Small intestine (tissue), 7 donors: ENCODE measurements around the gene SLC10A7. TPM values are rescaled to one million over a fixed set of nuclear protein-coding genes. Genes with fewer than 3 reads are reported as not detected.

ENCODE experiments used
- DNase-seq, 2 donors: peaks; one replicate each; pipeline versions ENCODE4 v3.0.0 to v3.0.0-alpha.2; 2013
- FAIRE-seq: peaks from 2 replicates; lab custom pipeline; 2012; peaks lifted over from hg19 to GRCh38; lab: Jason Lieb, UNC
- H3K27ac ChIP-seq, 3 donors: one replicate each; pipeline ENCODE4 v1.5.1; 2013; ENCODE audit warnings: low read length in 2 of 3, mild to moderate bottlenecking in 2 of 3, control low read depth in 1 of 3, inconsistent platforms in 1 of 3, low read depth in 1 of 3, moderate library complexity in 1 of 3
- H3K27me3 ChIP-seq, 3 donors: one replicate each; pipeline ENCODE4 v1.6.1; 2013; ENCODE audit warnings: low read length in 3 of 3, inconsistent platforms in 1 of 3; ENCODE audit not compliant: control insufficient read depth in 3 of 3, insufficient read depth in 3 of 3
- H3K36me3 ChIP-seq, 3 donors: one replicate each; pipeline ENCODE4 v1.6.1; 2013; ENCODE audit warnings: low read length in 3 of 3, inconsistent platforms in 1 of 3, low read depth in 1 of 3, mild to moderate bottlenecking in 1 of 3, moderate library complexity in 1 of 3; ENCODE audit not compliant: control insufficient read depth in 3 of 3, insufficient read depth in 2 of 3
- H3K4me1 ChIP-seq, 3 donors: one replicate each; pipeline ENCODE4 v1.6.1; 2013; ENCODE audit warnings: low read length in 2 of 3, inconsistent platforms in 1 of 3, low read depth in 1 of 3, mild to moderate bottlenecking in 1 of 3, moderate library complexity in 1 of 3; ENCODE audit not compliant: control insufficient read depth in 3 of 3, insufficient read depth in 2 of 3
- H3K4me3 ChIP-seq, 3 donors: one replicate each; pipeline ENCODE4 v1.5.1; 2013; ENCODE audit warnings: low read length in 3 of 3, control low read depth in 1 of 3, inconsistent platforms in 1 of 3, low read depth in 1 of 3, mild to moderate bottlenecking in 1 of 3, moderate library complexity in 1 of 3
- H3K9me3 ChIP-seq, 2 donors: one replicate each; pipeline ENCODE4 v1.6.1; 2013; ENCODE audit warnings: low read depth in 1 of 2, low read length in 1 of 2; ENCODE audit not compliant: control insufficient read depth in 2 of 2, insufficient read depth in 1 of 2
- WGBS, 3 donors: extraction: QIAGEN DNeasy Blood & Tissue Kit; methylation state at CpG; one replicate each; pipeline ENCODE4 v1.1.7; 2013; 5-methylcytosine and 5-hydroxymethylcytosine counted together
- polyA plus RNA-seq, 4 donors: library from polyadenylated mRNA; stranded (reverse) in 3 of 4; unstranded in 1 of 4; fragments of 200-250 nt in 3 of 4; fragments of 120-200 nt in 1 of 4; gene quantifications; one replicate each; pipeline versions ENCODE4 v1.2.1 to v1.2.3, GENCODE V29; 2013
- donor health status: healthy with polysubstance abuse.
- donor health status: control.
- donor health status: control.
- donor health status: Bipolar disorder and iron deficiency.
- donor health status: healthy.

SLC10A7 gene
- polyA plus RNA-seq, 4 donors, result 0.81 to 10.4 (median 3.8) TPM

DNA sequence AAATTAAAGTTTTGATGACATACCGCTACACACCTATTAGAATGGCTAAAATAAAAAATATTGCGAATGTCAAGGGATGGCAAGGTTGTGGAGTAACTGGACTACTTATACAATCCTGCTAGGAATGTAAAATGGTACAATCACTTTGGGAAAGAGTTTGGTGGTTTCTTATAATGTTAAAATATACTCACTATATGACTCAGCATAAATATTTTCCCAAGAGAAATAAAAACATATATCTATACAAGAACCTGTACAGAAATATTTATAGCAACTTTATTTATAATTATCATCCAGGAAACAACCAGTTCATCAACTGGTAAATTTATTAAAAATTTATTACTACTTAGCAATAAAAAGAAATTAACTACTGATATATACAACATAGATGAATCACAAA is 89.7 kb downstream of the SLC10A7 start:
- Histone ChIP-seq H3K9me3 (no peaks in the 10 kb centered on the region), H3K4me3 (no peak overlapping the region), H3K36me3 (no peaks in the 10 kb centered on the region), H3K27ac (no peak overlapping the region), H3K4me1 (no peaks in the 10 kb centered on the region), H3K27me3 (no peaks in the 10 kb centered on the region)
- no peak for FAIRE-seq
- no peak for DNase-seq
- WGBS, 3 donors, result 95 to 99% (median 98%) methylated on average over 2 of the region's 2 CpGs

GRCh38 chr4:146428298-146428697 is 93.4 kb downstream of the SLC10A7 start:
- FAIRE-seq, result no peak
- WGBS, 3 donors, result 91 to 98% (median 95%) methylated on average over 1 of the region's 1 CpG
- no peak overlapping the region for H3K4me3 ChIP-seq
- no peaks in the 10 kb centered on the region for H3K36me3 ChIP-seq
- no peaks in the 10 kb centered on the region for H3K4me1 ChIP-seq
- H3K27me3 ChIP-seq, result no peaks in the 10 kb centered on the region
- no peaks in the 10 kb centered on the region for H3K9me3 ChIP-seq
- no peak for DNase-seq
- no peak overlapping the region for H3K27ac ChIP-seq

DNA sequence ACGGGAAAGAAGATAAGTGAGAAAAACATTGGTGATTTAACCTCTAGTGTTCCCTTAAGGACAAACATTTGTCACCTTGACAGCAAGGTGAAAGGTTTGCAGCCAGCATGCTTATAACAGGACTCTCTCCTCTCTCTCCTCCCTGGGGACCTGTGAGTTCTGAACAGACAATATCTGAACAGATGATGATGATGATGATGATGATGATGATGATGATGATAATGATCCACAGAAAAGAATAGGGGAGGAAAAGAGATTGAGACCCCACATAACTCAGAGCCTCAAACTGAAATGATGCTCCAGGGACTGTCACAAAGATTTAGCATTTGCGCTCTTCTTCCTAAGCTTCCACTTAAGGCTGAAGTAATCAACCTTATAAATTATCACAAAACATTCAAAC is 103.9 kb downstream of the SLC10A7 start:
- no peak overlapping the region for H3K27ac ChIP-seq
- no peaks in the 10 kb centered on the region for H3K9me3 ChIP-seq
- DNase-seq (no peak), FAIRE-seq (no peak)
- no peaks in the 10 kb centered on the region for H3K4me1 ChIP-seq
- WGBS, 3 donors, result 68 to 78% (median 77%) methylated on average over 2 of the region's 2 CpGs
- no peaks in the 10 kb centered on the region for H3K27me3 ChIP-seq
- no peak overlapping the region for H3K4me3 ChIP-seq
- H3K36me3 ChIP-seq, result no peaks in the 10 kb centered on the region

DNA sequence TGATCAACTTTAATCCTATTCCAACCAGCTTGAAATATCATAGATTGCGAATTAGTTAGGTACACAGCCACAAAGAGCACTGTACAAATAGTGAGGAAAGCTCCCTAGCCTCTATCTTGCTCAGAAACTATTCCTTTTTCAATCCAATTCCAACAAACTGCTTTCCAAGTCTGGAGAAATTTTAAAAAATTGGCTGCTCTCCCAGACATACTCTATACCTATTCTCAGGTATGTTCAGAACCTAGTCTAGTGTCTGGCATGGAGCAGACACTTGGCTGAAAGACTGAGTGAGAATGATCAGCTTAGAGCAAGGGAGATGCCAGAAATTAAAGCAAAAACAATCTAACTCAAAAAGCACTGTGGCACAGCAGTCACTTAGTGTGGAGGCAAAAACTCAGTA is 105.9 kb downstream of the SLC10A7 start:
- H3K4me1 ChIP-seq, result no peaks in the 10 kb centered on the region
- no peak for FAIRE-seq
- H3K9me3 ChIP-seq, result no peaks in the 10 kb centered on the region
- no peak overlapping the region for H3K27ac ChIP-seq
- no peaks in the 10 kb centered on the region for H3K27me3 ChIP-seq
- DNase-seq, result no peak
- WGBS, 3 donors, result 88 to 97% (median 95%) methylated on average over 1 of the region's 1 CpG
- H3K4me3 ChIP-seq, result no peak overlapping the region
- H3K36me3 ChIP-seq, result no peaks in the 10 kb centered on the region

GRCh38 chr4:146407669-146408084 is 114.1 kb downstream of the SLC10A7 start:
- Histone ChIP-seq H3K4me1 (no peaks in the 10 kb centered on the region), H3K36me3 (peaks cover 0 to 2% (median 0%) of the 10 kb centered on the region in 3 donors), H3K27ac (no peak overlapping the region), H3K4me3 (no peak overlapping the region), H3K27me3 (no peaks in the 10 kb centered on the region), H3K9me3 (no peaks in the 10 kb centered on the region)
- FAIRE-seq (no peak), DNase-seq (peak in 1 of 2 donors; percentile 44)
- WGBS, 3 donors, result 17 to 51% (median 38%) methylated on average over 4 of the region's 4 CpGs

- no peaks in the 10 kb centered on the region for H3K4me1 ChIP-seq
- FAIRE-seq (no peak), DNase-seq (no peak)
- no peak overlapping the region for H3K27ac ChIP-seq
- H3K27me3 ChIP-seq, result no peaks in the 10 kb centered on the region
- 34 to 51% (median 49%) methylated on average over 3 of the region's 3 CpGs for WGBS, 3 donors
- H3K36me3 ChIP-seq, result peaks cover 0 to 2% (median 0%) of the 10 kb centered on the region in 3 donors
- no peak overlapping the region for H3K4me3 ChIP-seq
- H3K9me3 ChIP-seq, result no peaks in the 10 kb centered on the region
Measured at GRCh38 chr4:146407257-146407656, 114.5 kb downstream of the SLC10A7 start.

DNA sequence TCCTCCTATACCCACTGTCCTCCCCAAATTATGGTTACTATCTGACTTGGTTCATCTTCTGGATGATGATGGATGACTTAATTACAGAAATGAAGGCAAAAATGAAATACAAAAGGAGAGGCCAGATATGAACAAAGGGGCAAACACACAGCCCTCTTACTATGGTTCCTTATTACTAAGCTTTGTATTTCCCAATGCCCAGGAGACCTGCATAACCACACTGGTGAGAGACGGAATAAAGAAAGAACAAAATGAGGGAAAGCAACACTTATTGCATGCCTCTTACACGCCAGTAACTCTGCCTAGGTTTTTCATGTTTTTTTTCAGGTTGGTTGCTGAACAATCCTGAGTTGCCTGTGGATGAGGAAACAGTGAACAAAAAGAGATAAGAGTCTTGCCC is 120.5 kb downstream of the SLC10A7 start:
- Histone ChIP-seq H3K27ac (no peak overlapping the region), H3K9me3 (no peaks in the 10 kb centered on the region), H3K4me3 (no peak overlapping the region), H3K27me3 (no peaks in the 10 kb centered on the region), H3K4me1 (no peaks in the 10 kb centered on the region), H3K36me3 (no peaks in the 10 kb centered on the region)
- no peak for DNase-seq
- no peak for FAIRE-seq
- WGBS, 3 donors, result 91 to 99% (median 92%) methylated on average over 2 of the region's 2 CpGs

DNA sequence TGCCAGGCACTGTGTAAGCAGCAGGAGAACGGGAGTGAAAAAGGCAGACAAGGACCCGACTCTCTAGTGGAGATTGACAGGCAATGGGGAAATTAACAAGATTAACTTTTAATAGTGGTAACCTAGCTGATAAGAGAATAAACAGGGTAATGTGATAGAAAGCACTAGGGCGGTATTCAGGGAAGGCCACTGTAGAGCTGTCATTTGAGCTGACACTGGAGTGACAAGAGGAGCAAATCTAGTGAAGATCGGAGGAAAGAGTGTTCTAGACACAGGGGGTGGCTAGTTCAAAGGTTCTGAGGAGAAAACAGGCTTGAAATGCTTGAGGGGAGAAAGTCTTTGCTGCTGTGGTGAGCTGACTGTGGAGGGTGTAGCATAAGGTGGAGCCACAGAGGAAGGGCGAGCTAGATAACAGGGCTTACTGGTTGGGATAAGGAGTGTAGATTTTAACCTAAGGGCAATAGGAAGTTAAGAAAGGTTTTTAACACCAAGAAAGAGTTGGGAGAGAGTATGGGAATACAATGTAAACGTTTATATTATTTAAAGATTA is 122.8 kb downstream of the SLC10A7 start:
- no peaks in the 10 kb centered on the region for H3K36me3 ChIP-seq
- H3K4me1 ChIP-seq, result no peaks in the 10 kb centered on the region
- DNase-seq, result peak; percentile 8 to 27
- no peak overlapping the region for H3K4me3 ChIP-seq
- no peaks in the 10 kb centered on the region for H3K27me3 ChIP-seq
- no peaks in the 10 kb centered on the region for H3K9me3 ChIP-seq
- WGBS, 3 donors, result 13 to 51% (median 34%) methylated on average over 6 of the region's 6 CpGs
- H3K27ac ChIP-seq, result no peak overlapping the region
- FAIRE-seq, result no peak

GRCh38 chr4:146398404-146398803 is 123.3 kb downstream of the SLC10A7 start:
- WGBS, 3 donors, result 85 to 86% (median 85%) methylated on average over 1 of the region's 1 CpG
- H3K27me3 ChIP-seq, result no peaks in the 10 kb centered on the region
- DNase-seq (no peak), FAIRE-seq (no peak)
- no peaks in the 10 kb centered on the region for H3K36me3 ChIP-seq
- H3K4me1 ChIP-seq, result no peaks in the 10 kb centered on the region
- no peak overlapping the region for H3K27ac ChIP-seq
- no peak overlapping the region for H3K4me3 ChIP-seq
- no peaks in the 10 kb centered on the region for H3K9me3 ChIP-seq
